IMR-90 (cell line): Measurements from ENCODE around the gene LEP. TPM values are rescaled to one million over a fixed set of nuclear protein-coding genes. Genes with fewer than 3 reads are reported as not detected.

ENCODE experiments used
- ATAC-seq: fragments of 200-7000 bp; cut with Tn5 transposase; 2 replicates; pipeline ENCODE4 v1.9.1; 2020; ENCODE audit warnings: low read depth, mild to moderate bottlenecking, moderate library complexity
- BruUV-seq: library from RNA; stranded (reverse); fragments of 400-500 nt; replicated peaks from 2 replicates; lab custom pipeline; 2021; lab: Mats Ljungman, UMichigan
- CTCF ChIA-PET: fragments of 300-600 bp; formaldehyde crosslinking; extraction: SDS; loops from one replicate; lab custom pipeline; 2021; ENCODE audit warnings: antibody characterized with exemption; lab: Yijun Ruan, JAX
- POLR2A ChIA-PET: fragments of 300-600 bp; sonication (Branson Sonifier 250); formaldehyde crosslinking; loops from one replicate; lab custom pipeline; 2022; ENCODE audit warnings: antibody characterized with exemption; ENCODE audit not compliant: unreplicated experiment; lab: Charles Lee
- DNase-seq: peaks from one replicate; pipeline ENCODE4 v3.0.0; 2013
- H2AFZ ChIP-seq: replicated peaks from 2 replicates; pipeline ENCODE3; 2013; ENCODE audit warnings: low read length, mild to moderate bottlenecking; ENCODE audit not compliant: poor library complexity
- H2AK5ac ChIP-seq: 2 replicates; pipeline ENCODE4 v1.6.1; 2013; ENCODE audit warnings: low read depth, low read length, inconsistent platforms
- H2AK9ac ChIP-seq: replicated peaks from 2 replicates; pipeline ENCODE3; 2013; ENCODE audit warnings: mild to moderate bottlenecking, low read depth, low read length, moderate library complexity; ENCODE audit not compliant: poor library complexity
- H2BK120ac ChIP-seq: 2 replicates; pipeline ENCODE4 v1.6.1; 2013; ENCODE audit warnings: low read depth, low read length, inconsistent platforms
- H2BK15ac ChIP-seq: 3 replicates; pipeline ENCODE4 v1.6.1; 2013; ENCODE audit warnings: low read depth, low read length, inconsistent platforms
- H2BK20ac ChIP-seq: 2 replicates; pipeline ENCODE4 v1.6.1; 2013; ENCODE audit warnings: low read depth, mild to moderate bottlenecking, inconsistent platforms, low read length, moderate library complexity
- H2BK5ac ChIP-seq: 2 replicates; pipeline ENCODE4 v1.6.1; 2013; ENCODE audit warnings: mild to moderate bottlenecking, low read depth, low read length, inconsistent platforms; ENCODE audit not compliant: poor library complexity, severe bottlenecking
- H3K14ac ChIP-seq: replicated peaks from 2 replicates; pipeline ENCODE4 v1.6.1; 2013; ENCODE audit warnings: low read depth, low read length, inconsistent platforms
- H3K18ac ChIP-seq: 2 replicates; pipeline ENCODE4 v1.6.1; 2013; ENCODE audit warnings: low read depth, low read length, control low read depth
- H3K23ac ChIP-seq: 2 replicates; pipeline ENCODE4 v1.6.1; 2013; ENCODE audit warnings: low read depth, low read length, inconsistent platforms
- H3K27ac ChIP-seq: 2 replicates; pipeline ENCODE4 v1.5.1; 2013; ENCODE audit warnings: mild to moderate bottlenecking, control low read depth, low read length; ENCODE audit not compliant: insufficient read depth
- H3K27me3 ChIP-seq: 2 replicates; pipeline ENCODE4 v1.6.1; 2013; ENCODE audit warnings: low read length; ENCODE audit not compliant: control insufficient read depth, insufficient read depth
- H3K36me3 ChIP-seq: 2 replicates; pipeline ENCODE4 v1.6.1; 2013; ENCODE audit warnings: low read length, mixed read lengths; ENCODE audit not compliant: control insufficient read depth, insufficient read depth
- H3K4ac ChIP-seq: 2 replicates; pipeline ENCODE4 v1.6.1; 2013; ENCODE audit warnings: low read depth, low read length, inconsistent platforms
- H3K4me1 ChIP-seq: 2 replicates; pipeline ENCODE4 v1.6.1; 2013; ENCODE audit warnings: low read length, mixed read lengths; ENCODE audit not compliant: control insufficient read depth, insufficient read depth
- H3K4me2 ChIP-seq: 2 replicates; pipeline ENCODE4 v1.6.1; 2013; ENCODE audit warnings: low read depth, mild to moderate bottlenecking, control low read depth, low read length, moderate library complexity
- H3K4me3 ChIP-seq: 2 replicates; pipeline ENCODE4 v1.5.1; 2013; ENCODE audit warnings: low read depth, mild to moderate bottlenecking, control low read depth, low read length, moderate library complexity; ENCODE audit not compliant: insufficient read depth
- H3K56ac ChIP-seq: 2 replicates; pipeline ENCODE4 v1.6.1; 2013; ENCODE audit warnings: low read length, inconsistent platforms; ENCODE audit not compliant: insufficient read depth; ENCODE audit errors: extremely low read depth
- H3K79me1 ChIP-seq, 2 experiments: 2 replicates each; pipeline ENCODE4 v1.6.1; 2013; ENCODE audit warnings: low read length in 2 of 2, inconsistent platforms in 1 of 2, low read depth in 1 of 2
- H3K9ac ChIP-seq: 2 replicates; pipeline ENCODE4 v1.6.1; 2013; ENCODE audit warnings: low read depth, low read length, control low read depth
- H3K9me1 ChIP-seq: 2 replicates; pipeline ENCODE4 v1.6.1; 2013; ENCODE audit warnings: low read length, inconsistent platforms; ENCODE audit not compliant: insufficient read depth
- H3K9me3 ChIP-seq: 2 replicates; pipeline ENCODE4 v1.6.1; 2013; ENCODE audit warnings: low read length; ENCODE audit not compliant: control insufficient read depth, insufficient read depth
- H4K20me1 ChIP-seq: 2 replicates; pipeline ENCODE4 v1.6.1; 2013; ENCODE audit warnings: low read length, inconsistent platforms; ENCODE audit not compliant: insufficient read depth
- H4K5ac ChIP-seq: 2 replicates; pipeline ENCODE4 v1.6.1; 2013; ENCODE audit warnings: mild to moderate bottlenecking, low read depth, low read length, control low read depth
- H4K8ac ChIP-seq, 2 experiments: 2 replicates each; pipeline ENCODE4 v1.6.1; 2013; ENCODE audit warnings: low read depth in 2 of 2, low read length in 2 of 2, control low read depth in 1 of 2, inconsistent platforms in 1 of 2
- H4K91ac ChIP-seq: 2 replicates; pipeline ENCODE4 v1.6.1; 2013; ENCODE audit warnings: low read depth, low read length, inconsistent platforms; ENCODE audit not compliant: insufficient read depth
- ELK1 ChIP-seq: fragments of 150-350 bp; IDR thresholded peaks from 2 replicates; pipeline ENCODE4 v1.6.1; 2016; ENCODE audit warnings: low read depth, mild to moderate bottlenecking, low read length, moderate library complexity, borderline replicate concordance
- FOS ChIP-seq: fragments of 150-350 bp; IDR thresholded peaks from 2 replicates; pipeline ENCODE4 v1.6.1; 2016; ENCODE audit warnings: low read depth, low read length
- MAFK ChIP-seq: IDR thresholded peaks from 2 replicates; pipeline ENCODE4 v1.6.1; 2012; ENCODE audit warnings: low read depth, low read length, improper control_type of control experiment
- MXI1 ChIP-seq: IDR thresholded peaks from 2 replicates; pipeline ENCODE4 v1.6.1; 2012; ENCODE audit warnings: low read depth, mild to moderate bottlenecking, low read length, moderate library complexity, borderline replicate concordance
- WGBS, 2 experiments: methylation state at CpG; one replicate each; pipeline versions ENCODE4 v1.1.5 to v1.1.7; 2013; ENCODE audit warnings: missing lambda C conversion rate in 2 of 2; ENCODE audit not compliant: insufficient read length in 1 of 2; ENCODE audit errors: extremely low coverage in 2 of 2; 5-methylcytosine and 5-hydroxymethylcytosine counted together
- dilution Hi-C: fragments of 300-500 bp; cut with HindIII; formaldehyde crosslinking; loops from one replicate; pipeline ENCODE4 v1.14.3; 2018; ENCODE audit warnings: low sequenced_read_pairs; ENCODE audit not compliant: unreplicated experiment
- in situ Hi-C: fragments of 300-500 bp; cut with MboI; formaldehyde crosslinking; loops from 3 replicates; pipeline ENCODE4 v1.14.3; 2019; ENCODE audit warnings: low sequenced_read_pairs, inconsistent platforms, mixed read lengths
- intact Hi-C: fragments of 100-400 bp; cut with micrococcal nuclease; formaldehyde crosslinking; loops from 2 replicates; pipeline ENCODE4 v1.10.0; 2022
- polyA plus RNA-seq, 3 experiments: library from polyadenylated mRNA; depleted of rRNA; stranded (reverse); fragments of >200 nt; gene quantifications; 2 replicates each; pipeline ENCODE4 v1.2.3, GENCODE V29; 2012; ENCODE audit warnings: low replicate concordance in 1 of 3
- total RNA-seq: library from RNA; depleted of rRNA; stranded (reverse); fragments of >200 nt; gene quantifications from 2 replicates; pipeline ENCODE4 v1.2.3, GENCODE V29; 2012

The LEP gene
- total and polyA plus RNA-seq, 2 of the 4 experiments (the other 2 are of a cell fraction), result not detected

- dilution Hi-C loops (no loop called here), in situ Hi-C loops (loop anchor here (10.0 kb wide), 1 partner anchor 150 kb away; no protein-coding TSS in a partner anchor), intact Hi-C loops (no loop called here)
- TF ChIP-seq FOS, result no peak
- TF ChIP-seq MAFK, result no peak
- no peak for TF ChIP-seq ELK1
- no peak for TF ChIP-seq MXI1
- Histone ChIP-seq H2AK9ac (no peak overlapping the region), H3K18ac (no peak overlapping the region), H3K27ac (no peak overlapping the region), H3K23ac (no peak overlapping the region), H3K79me1 (no peaks in the 10 kb centered on the region), H4K5ac (no peak overlapping the region), H3K9me1 (no peaks in the 10 kb centered on the region), H3K4me2 (no peak overlapping the region), H2BK120ac (no peak overlapping the region), H4K20me1 (no peaks in the 10 kb centered on the region), H3K56ac (no peak overlapping the region), H4K8ac (no peak overlapping the region), H3K4me1 (no peaks in the 10 kb centered on the region), H3K27me3 (peaks cover 44% of the 10 kb centered on the region), H3K9ac (no peak overlapping the region), H2BK15ac (no peak overlapping the region), H2BK20ac (no peak overlapping the region), H2AFZ (no peak overlapping the region), H3K9me3 (peaks cover 10% of the 10 kb centered on the region), H2AK5ac (no peak overlapping the region), H2BK5ac (no peak overlapping the region), H3K4me3 (no peak overlapping the region), H4K91ac (no peak overlapping the region), H3K4ac (no peak overlapping the region), H3K36me3 (no peaks in the 10 kb centered on the region), H3K14ac (no peak overlapping the region)
- ChIA-PET CTCF (no interaction called here), POLR2A (no interaction called here)
- no peak for DNase-seq
- ATAC-seq, result no peak
- no TSS peak for BruUV-seq
- no CpG with 5 or more reads among the region's 3 CpGs for WGBS, 2 experiments
These were observed 46.4 kb upstream of the LEP start for GRCh38 chr7:128194533-128195282.
